Measurements from ENCODE around the gene IL1RAPL2. TPM values are rescaled to one million over a fixed set of nuclear protein-coding genes. Genes with fewer than 3 reads are reported as not detected.
A peak's percentile ranks its signal among the peaks of the same experiment; 100 is the strongest.
"Not testable (repeated sequence)": the region's sequence is repeated elsewhere in the genome, so short reads cannot be mapped to it uniquely, and the experiment has no call there.

IL1RAPL2 gene
- not detected for total RNA-seq
- not detected for polyA plus RNA-seq

DNA sequence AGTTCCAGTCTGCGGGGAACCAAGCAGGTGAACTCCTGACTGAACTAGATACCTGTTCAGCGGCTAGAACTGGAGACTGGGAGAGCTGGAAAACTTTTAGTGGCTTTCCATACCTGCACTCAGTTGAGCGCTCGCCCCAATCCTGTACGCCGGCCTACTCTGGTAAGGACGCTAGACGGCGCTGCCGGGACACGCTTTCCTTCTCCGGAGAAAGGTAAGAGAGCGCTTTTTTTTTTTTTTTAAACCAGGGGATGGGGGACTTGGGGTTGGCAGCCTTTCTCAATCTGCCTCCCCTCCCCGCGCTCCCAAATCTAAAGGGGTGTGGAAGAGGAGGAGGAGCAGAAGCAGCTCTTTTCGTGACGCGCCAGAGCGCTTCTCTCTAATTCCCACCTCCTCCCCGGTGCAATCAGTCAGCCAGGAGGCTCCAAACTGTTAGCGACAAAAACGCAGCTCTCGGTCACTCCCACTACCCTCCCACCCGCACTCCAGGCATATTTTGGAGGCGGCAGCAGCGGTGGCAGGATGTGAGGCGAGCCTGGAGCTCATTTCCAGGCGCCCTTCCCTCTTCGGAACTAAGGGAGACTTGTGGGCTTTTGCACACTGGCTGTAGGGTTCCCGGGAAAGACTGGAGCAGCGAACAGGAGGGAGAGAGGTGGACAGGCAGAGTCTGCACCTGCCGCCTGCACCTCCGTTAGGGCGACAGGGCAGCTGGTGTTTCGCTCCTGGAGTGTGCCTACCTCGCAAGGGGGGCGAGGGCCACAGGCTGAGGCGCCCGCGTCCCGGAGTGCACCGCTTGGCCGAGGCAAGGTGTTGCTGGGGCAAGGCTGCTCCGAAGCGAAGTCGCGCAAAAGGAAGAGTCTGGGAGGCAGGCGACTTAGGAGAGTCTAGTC, at the start of gene IL1RAPL2:
IL1RAPL2 (plus strand) TSS at position 409 of the 890 bp plus-strand sequence.
- Mint-ChIP-seq H3K27ac (no peak within 1 kb of the TSS), H3K27me3 (peaks cover 13% of the 10 kb centered on the region)
- DNase-seq: peak in 1 of 3 donors; percentile 5

DNA sequence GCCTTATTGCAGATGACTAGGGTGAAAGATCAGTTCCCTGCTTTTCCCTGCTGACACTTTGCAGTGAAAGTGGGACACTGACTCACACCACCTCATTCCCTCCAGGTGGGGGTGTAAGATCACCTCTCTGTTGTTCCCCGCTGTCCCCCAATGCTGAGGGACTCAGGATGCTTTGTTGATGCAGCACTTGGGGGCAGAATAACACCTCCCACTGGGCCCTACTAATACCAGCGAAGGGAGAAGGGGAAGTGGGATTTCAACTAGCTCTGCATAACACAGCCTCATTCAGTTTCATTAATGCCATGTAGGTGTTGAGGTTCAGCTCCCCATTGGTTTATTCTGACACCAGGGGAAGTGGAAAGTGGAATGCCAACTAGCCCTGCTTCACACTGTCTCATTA, 43.6 kb upstream of the IL1RAPL2 start:
- ATAC-seq (ENCODE audit: low read depth in 2 of 2) (no peak), DNase-seq (no peak)
- Histone ChIP-seq H3K4me1 (ENCODE audit: control insufficient read depth, insufficient read depth, low read length, poor library complexity, severe bottlenecking) (no peaks in the 10 kb centered on the region), H3K4me3 (ENCODE audit: low read depth, low read length) (no peak overlapping the region), H3K27ac (ENCODE audit: insufficient read depth, low read length, poor library complexity, severe bottlenecking) (no peak overlapping the region), H3K36me3 (ENCODE audit: control insufficient read depth, insufficient read depth, low read length) (no peaks in the 10 kb centered on the region), H3K27me3 (ENCODE audit: control insufficient read depth, insufficient read depth, low read length) (no peaks in the 10 kb centered on the region), H3K9me3 (ENCODE audit: control insufficient read depth in 2 of 2, low read length in 2 of 2) (no peaks in the 10 kb centered on the region)
- Mint-ChIP-seq H3K9me3 (peaks cover 0 to 6% (median 0%) of the 10 kb centered on the region in 7 donors), H3K27me3 (no peaks in the 10 kb centered on the region), H3K4me3 (no peak overlapping the region), H3K36me3 (no peaks in the 10 kb centered on the region), H3K4me1 (no peaks in the 10 kb centered on the region), H3K27ac (no peak overlapping the region)

More for the DNA sequence above, at the start of gene IL1RAPL2:
- H3K27me3 ChIP-seq (ENCODE audit: control insufficient read depth, insufficient read depth, low read length): no peaks in the 10 kb centered on the region
- H3K36me3 ChIP-seq (ENCODE audit: control insufficient read depth, insufficient read depth, low read length): no peaks in the 10 kb centered on the region
- Mint-ChIP-seq H3K36me3 (no peaks in the 10 kb centered on the region), H3K9me3 (peaks cover 0 to 3% (median 0%) of the 10 kb centered on the region in 7 donors), H3K4me3 (no peak within 1 kb of the TSS), H3K4me1 (no peaks in the 10 kb centered on the region)
- no peak within 1 kb of the TSS for H3K4me3 ChIP-seq (ENCODE audit: low read depth, low read length)
- H3K9me3 ChIP-seq (ENCODE audit: control insufficient read depth in 2 of 2, low read length in 2 of 2): no peaks in the 10 kb centered on the region
- H3K4me1 ChIP-seq (ENCODE audit: control insufficient read depth, insufficient read depth, low read length, poor library complexity, severe bottlenecking): no peaks in the 10 kb centered on the region
- ATAC-seq (ENCODE audit: low read depth in 2 of 2): no peak
- H3K27ac ChIP-seq (ENCODE audit: insufficient read depth, low read length, poor library complexity, severe bottlenecking): no peak within 1 kb of the TSS

DNA sequence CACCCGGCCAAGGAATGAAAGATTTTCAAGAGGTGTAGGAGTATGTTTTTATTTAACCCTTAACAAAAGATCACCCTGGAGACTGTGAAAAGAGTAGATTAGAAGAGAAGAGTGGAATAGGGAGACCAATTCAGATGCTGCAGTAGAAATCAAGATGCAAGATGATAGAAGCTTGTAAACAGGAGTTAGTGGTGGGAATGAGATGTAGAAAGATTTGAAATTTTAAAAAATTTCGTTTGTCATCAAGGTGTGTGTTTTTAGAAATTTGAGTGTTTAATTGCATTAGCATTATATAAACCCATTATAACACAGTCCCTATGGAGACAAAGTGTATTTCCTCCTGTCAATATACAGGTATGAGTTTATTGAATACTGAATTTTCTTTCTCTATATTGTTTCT, 42.1 kb upstream of the IL1RAPL2 start:
- no peak overlapping the region for H3K4me3 ChIP-seq (ENCODE audit: low read depth, low read length)
- no peaks in the 10 kb centered on the region for H3K4me1 ChIP-seq (ENCODE audit: control insufficient read depth, insufficient read depth, low read length, poor library complexity, severe bottlenecking)
- no peaks in the 10 kb centered on the region for H3K36me3 Mint-ChIP-seq
- no peaks in the 10 kb centered on the region for H3K36me3 ChIP-seq (ENCODE audit: control insufficient read depth, insufficient read depth, low read length)
- no peak overlapping the region for H3K27ac ChIP-seq (ENCODE audit: insufficient read depth, low read length, poor library complexity, severe bottlenecking)
- no peaks in the 10 kb centered on the region for H3K9me3 ChIP-seq (ENCODE audit: control insufficient read depth in 2 of 2, low read length in 2 of 2)
- H3K9me3 Mint-ChIP-seq: peaks cover 0 to 6% (median 0%) of the 10 kb centered on the region in 7 donors
- no peak for DNase-seq
- no peaks in the 10 kb centered on the region for H3K4me1 Mint-ChIP-seq
- no peak for ATAC-seq (ENCODE audit: low read depth in 2 of 2)
- no peaks in the 10 kb centered on the region for H3K27me3 Mint-ChIP-seq
- H3K27me3 ChIP-seq (ENCODE audit: control insufficient read depth, insufficient read depth, low read length): no peaks in the 10 kb centered on the region
- H3K4me3 Mint-ChIP-seq: no peak overlapping the region
- no peak overlapping the region for H3K27ac Mint-ChIP-seq

DNA sequence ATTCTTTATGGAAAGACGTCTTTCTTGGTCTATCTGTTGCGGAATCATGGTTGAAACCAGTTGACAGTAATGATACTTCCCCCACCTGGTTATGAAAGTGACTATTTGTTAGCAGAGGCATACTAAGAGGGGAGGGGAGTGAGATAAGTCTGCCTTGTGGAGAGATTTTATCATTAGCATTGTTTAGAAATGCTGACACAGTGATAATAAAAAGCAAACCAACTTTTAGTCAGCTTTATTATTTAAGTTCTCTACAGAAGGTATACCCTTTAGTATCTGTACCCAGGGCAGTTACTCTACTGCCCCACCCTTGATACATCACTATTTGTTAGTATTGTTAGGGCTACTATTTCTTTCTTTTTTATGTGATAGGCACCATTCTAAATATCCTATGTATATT, 26.9 kb upstream of the IL1RAPL2 start:
- no peaks in the 10 kb centered on the region for H3K27me3 Mint-ChIP-seq
- Histone ChIP-seq H3K4me3 (ENCODE audit: low read depth, low read length) (no peak overlapping the region), H3K36me3 (ENCODE audit: control insufficient read depth, insufficient read depth, low read length) (no peaks in the 10 kb centered on the region), H3K27ac (ENCODE audit: insufficient read depth, low read length, poor library complexity, severe bottlenecking) (no peak overlapping the region), H3K9me3 (ENCODE audit: control insufficient read depth in 2 of 2, low read length in 2 of 2) (no peaks in the 10 kb centered on the region), H3K4me1 (ENCODE audit: control insufficient read depth, insufficient read depth, low read length, poor library complexity, severe bottlenecking) (no peaks in the 10 kb centered on the region), H3K27me3 (ENCODE audit: control insufficient read depth, insufficient read depth, low read length) (no peaks in the 10 kb centered on the region)
- no peak overlapping the region for H3K4me3 Mint-ChIP-seq
- no peaks in the 10 kb centered on the region for H3K4me1 Mint-ChIP-seq
- no peaks in the 10 kb centered on the region for H3K36me3 Mint-ChIP-seq
- DNase-seq: no peak
- peaks cover 0 to 3% (median 0%) of the 10 kb centered on the region in 7 donors for H3K9me3 Mint-ChIP-seq
- no peak for ATAC-seq (ENCODE audit: low read depth in 2 of 2)
- no peak overlapping the region for H3K27ac Mint-ChIP-seq

DNA sequence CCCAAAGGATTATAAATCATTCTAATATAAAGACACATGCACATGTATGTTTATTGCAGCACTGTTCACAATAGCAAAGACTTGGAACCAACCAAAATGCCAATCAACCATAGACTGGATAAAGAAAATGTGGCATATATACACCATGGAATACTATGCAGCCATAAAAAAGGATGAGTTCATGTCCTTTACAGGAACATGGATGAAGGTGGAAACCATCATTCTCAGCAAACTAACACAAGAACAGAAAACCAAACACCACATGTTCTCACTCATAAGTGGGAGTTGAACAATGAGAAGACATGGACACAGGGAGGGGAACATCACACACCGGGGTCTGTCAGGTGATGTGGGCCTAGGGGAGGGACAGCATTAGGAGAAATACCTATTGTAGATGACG, 23.6 kb upstream of the IL1RAPL2 start:
- ATAC-seq (ENCODE audit: low read depth in 2 of 2); H3K27ac Mint-ChIP-seq: not testable (repeated sequence)

DNA sequence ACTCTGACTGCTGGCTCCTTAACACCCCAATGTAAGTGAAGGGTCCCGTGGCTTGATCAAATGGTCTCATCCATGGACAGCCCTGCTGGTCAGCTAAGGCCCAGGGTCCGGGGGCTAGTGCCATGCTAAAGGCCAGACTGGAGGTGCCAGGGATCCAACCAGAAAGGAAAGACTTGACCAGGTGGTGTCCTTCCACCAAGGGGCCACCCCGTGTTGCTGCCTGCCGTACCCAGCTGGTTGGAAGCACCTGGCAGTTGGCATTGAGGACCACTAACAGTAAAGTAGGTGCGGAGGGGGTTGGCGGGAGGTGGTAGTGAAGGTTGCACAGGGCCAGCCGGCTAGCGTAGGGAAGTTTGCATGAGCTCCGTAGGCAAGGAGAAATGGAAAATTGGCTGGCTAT, 1.7 kb upstream of the IL1RAPL2 start:
- Mint-ChIP-seq H3K4me1 (no peaks in the 10 kb centered on the region), H3K4me3 (no peak overlapping the region), H3K27me3 (peaks cover 13% of the 10 kb centered on the region), H3K9me3 (peaks cover 0 to 3% (median 0%) of the 10 kb centered on the region in 7 donors), H3K27ac (no peak overlapping the region), H3K36me3 (no peaks in the 10 kb centered on the region)
- ATAC-seq (ENCODE audit: low read depth in 2 of 2) (no peak), DNase-seq (no peak)
- no peaks in the 10 kb centered on the region for H3K27me3 ChIP-seq (ENCODE audit: control insufficient read depth, insufficient read depth, low read length)
- H3K36me3 ChIP-seq (ENCODE audit: control insufficient read depth, insufficient read depth, low read length): no peaks in the 10 kb centered on the region
- H3K4me1 ChIP-seq (ENCODE audit: control insufficient read depth, insufficient read depth, low read length, poor library complexity, severe bottlenecking): no peaks in the 10 kb centered on the region
- no peak overlapping the region for H3K4me3 ChIP-seq (ENCODE audit: low read depth, low read length)
- no peak overlapping the region for H3K27ac ChIP-seq (ENCODE audit: insufficient read depth, low read length, poor library complexity, severe bottlenecking)
- no peaks in the 10 kb centered on the region for H3K9me3 ChIP-seq (ENCODE audit: control insufficient read depth in 2 of 2, low read length in 2 of 2)

More for the DNA sequence above, 23.6 kb upstream of the IL1RAPL2 start:
- H3K4me1 ChIP-seq (ENCODE audit: control insufficient read depth, insufficient read depth, low read length, poor library complexity, severe bottlenecking); H3K4me1 Mint-ChIP-seq; H3K4me3 Mint-ChIP-seq; H3K27me3 ChIP-seq (ENCODE audit: control insufficient read depth, insufficient read depth, low read length); H3K36me3 Mint-ChIP-seq; H3K27me3 Mint-ChIP-seq; H3K36me3 ChIP-seq (ENCODE audit: control insufficient read depth, insufficient read depth, low read length); H3K4me3 ChIP-seq (ENCODE audit: low read depth, low read length); H3K9me3 Mint-ChIP-seq; DNase-seq; H3K27ac ChIP-seq (ENCODE audit: insufficient read depth, low read length, poor library complexity, severe bottlenecking); H3K9me3 ChIP-seq (ENCODE audit: control insufficient read depth in 2 of 2, low read length in 2 of 2): not testable (repeated sequence)

DNA sequence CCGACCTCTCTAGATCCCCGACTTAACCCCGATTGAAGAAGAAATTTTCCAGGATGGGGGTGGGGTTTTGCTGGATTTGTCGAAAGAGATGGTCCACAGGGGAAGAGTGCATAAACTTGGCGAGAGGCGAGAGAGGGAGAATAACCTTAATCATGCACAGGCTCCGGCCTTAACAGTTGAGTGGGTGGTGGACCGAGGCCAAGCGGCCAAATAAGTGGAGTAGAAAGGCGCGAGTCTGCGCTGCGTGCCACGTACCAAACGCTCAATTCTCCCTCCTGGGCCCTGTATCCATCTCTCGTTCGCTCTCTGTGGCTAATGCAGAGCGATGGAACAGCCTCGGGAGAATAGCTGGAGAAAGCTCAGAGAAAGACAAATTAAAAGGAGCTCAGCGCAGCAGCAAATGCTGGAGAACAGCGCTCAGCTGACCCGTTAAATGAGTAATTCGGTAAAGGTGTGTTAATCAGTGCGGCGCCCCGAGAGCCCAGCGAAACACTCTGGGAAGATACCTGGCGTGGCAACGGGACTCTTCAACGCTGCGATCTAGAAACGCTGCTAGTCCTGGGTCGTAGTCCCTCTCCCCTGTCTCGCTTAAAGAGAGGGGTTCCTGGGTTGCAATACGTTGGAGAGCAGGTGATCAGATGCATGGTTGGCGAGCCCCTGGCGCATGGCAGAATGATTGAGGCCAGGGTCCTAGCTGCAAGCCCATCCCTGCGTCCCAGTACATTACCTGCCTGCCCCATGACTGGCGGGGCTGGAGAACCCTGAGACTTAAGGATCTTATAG, 887 bp upstream of the IL1RAPL2 start:
- Histone ChIP-seq H3K4me1 (ENCODE audit: control insufficient read depth, insufficient read depth, low read length, poor library complexity, severe bottlenecking) (no peaks in the 10 kb centered on the region), H3K9me3 (ENCODE audit: control insufficient read depth in 2 of 2, low read length in 2 of 2) (no peaks in the 10 kb centered on the region), H3K27ac (ENCODE audit: insufficient read depth, low read length, poor library complexity, severe bottlenecking) (no peak overlapping the region), H3K36me3 (ENCODE audit: control insufficient read depth, insufficient read depth, low read length) (no peaks in the 10 kb centered on the region), H3K4me3 (ENCODE audit: low read depth, low read length) (no peak overlapping the region), H3K27me3 (ENCODE audit: control insufficient read depth, insufficient read depth, low read length) (no peaks in the 10 kb centered on the region)
- H3K9me3 Mint-ChIP-seq: peaks cover 0 to 3% (median 0%) of the 10 kb centered on the region in 7 donors
- no peaks in the 10 kb centered on the region for H3K36me3 Mint-ChIP-seq
- no peak for ATAC-seq (ENCODE audit: low read depth in 2 of 2)
- H3K27me3 Mint-ChIP-seq: peaks cover 13% of the 10 kb centered on the region
- no peak overlapping the region for H3K4me3 Mint-ChIP-seq
- no peak for DNase-seq
- H3K4me1 Mint-ChIP-seq: no peaks in the 10 kb centered on the region
- H3K27ac Mint-ChIP-seq: no peak overlapping the region

All from CD4-positive, CD25-positive, alpha-beta regulatory T cell (primary cell).